GM12892 (cell line): ENCODE results near the gene SLC35D3.

Experiments used
- POLR2A ChIP-seq: IDR thresholded peaks from 2 replicates; pipeline ENCODE4 v1.6.1; 2011; ENCODE audit warnings: low read depth, low read length, control low read depth
- TAF1 ChIP-seq: IDR thresholded peaks from 2 replicates; pipeline ENCODE4 v1.6.1; 2011; ENCODE audit warnings: low read depth, mild to moderate bottlenecking, control low read depth, low read length, borderline replicate concordance

DNA sequence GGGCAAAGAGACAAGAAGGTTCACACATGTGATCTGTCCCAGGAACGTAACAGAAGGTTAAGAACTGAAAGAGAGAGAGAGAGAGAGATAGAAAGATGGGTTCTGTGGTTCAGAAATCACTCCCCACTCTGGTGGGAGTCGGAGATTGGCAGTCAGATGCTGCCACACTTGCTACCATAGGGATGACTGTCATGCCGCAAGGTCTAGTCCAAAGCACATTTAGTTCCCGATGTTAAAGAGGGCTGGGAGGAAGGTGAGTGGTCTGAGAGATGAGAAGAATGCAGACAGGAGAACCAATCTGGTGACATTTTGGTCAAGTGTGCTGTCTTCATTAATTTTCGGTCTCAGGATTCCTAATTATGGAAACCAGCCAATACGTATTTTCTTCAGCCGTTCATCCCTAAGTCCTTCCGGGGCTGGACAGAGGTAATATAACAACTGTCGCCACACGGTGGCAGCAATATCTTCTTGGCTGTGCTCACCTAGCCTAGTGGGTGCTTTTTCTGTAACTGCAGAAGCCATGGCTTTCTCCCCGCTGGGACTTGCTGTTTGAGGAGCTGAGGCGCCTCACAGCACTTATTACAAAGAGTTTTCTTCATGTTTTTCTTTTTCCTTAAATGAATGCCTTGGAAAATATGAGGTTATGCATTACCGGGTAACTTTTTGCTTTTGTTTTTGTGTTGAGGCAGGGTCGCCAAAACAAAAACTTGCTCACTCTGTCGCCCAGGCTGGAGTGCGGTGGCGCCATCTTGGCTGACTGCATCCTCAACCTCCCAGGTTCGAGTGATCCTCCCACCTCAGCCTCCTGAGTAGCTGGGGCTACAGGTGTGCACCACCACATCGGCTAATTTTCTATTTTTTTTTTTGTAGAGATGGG, 46.0 kb downstream of the SLC35D3 start:
- TF ChIP-seq POLR2A: no peak
- no peak for TF ChIP-seq TAF1
